Caco-2 (cell line): ENCODE results near the gene DDRGK1. TPM values are rescaled to one million over a fixed set of nuclear protein-coding genes. Genes with fewer than 3 reads are reported as not detected.
A peak's percentile ranks its signal among the peaks of the same experiment; 100 is the strongest.

ENCODE experiments used
- BruUV-seq: library from RNA; stranded (reverse); fragments of 400-500 nt; replicated peaks from 2 replicates; lab custom pipeline; 2021; lab: Mats Ljungman, UMichigan
- CTCF ChIA-PET: fragments of 300-600 bp; sonication (Branson Sonifier 250); formaldehyde crosslinking; loops from one replicate; lab custom pipeline; 2022; ENCODE audit warnings: antibody characterized with exemption; lab: Charles Lee
- POLR2A ChIA-PET: fragments of 300-600 bp; sonication (Branson Sonifier 250); formaldehyde crosslinking; loops from one replicate; lab custom pipeline; 2022; ENCODE audit warnings: antibody characterized with exemption; lab: Charles Lee
- DNase-seq, 2 experiments: peaks; one replicate each; pipeline versions ENCODE4 v3.0.0 to v3.0.0-alpha.2; 2020 to 2022
- H3K27me3 ChIP-seq: replicated peaks from 2 replicates; pipeline ENCODE4 v1.6.0; 2011; ENCODE audit warnings: low read length; ENCODE audit not compliant: control insufficient read depth, insufficient read depth
- H3K36me3 ChIP-seq: 2 replicates; pipeline ENCODE4 v1.5.1; 2011; ENCODE audit warnings: low read length; ENCODE audit not compliant: control insufficient read depth, insufficient read depth
- H3K4me1 ChIP-seq: fragments of 250-450 bp; sonication (Bioruptor Pico); 2 replicates; pipeline ENCODE4 v1.5.1; 2020; ENCODE audit warnings: mild to moderate bottlenecking
- H3K4me3 ChIP-seq: 2 replicates; pipeline ENCODE4 v1.5.1; 2011; ENCODE audit warnings: low read depth, mild to moderate bottlenecking, control low read depth, low read length
- H3K9me3 ChIP-seq: fragments of 250-450 bp; sonication (Bioruptor Pico); 2 replicates; pipeline ENCODE4 v1.5.1; 2020; ENCODE audit warnings: mild to moderate bottlenecking, moderate library complexity
- H3K27ac Mint-ChIP-seq: one replicate; pipeline ENCODE4 v1.8.0; 2022; ENCODE audit warnings: mixed read lengths; ENCODE audit not compliant: unreplicated experiment
- H3K27me3 Mint-ChIP-seq: one replicate; pipeline ENCODE4 v1.8.0; 2022; ENCODE audit warnings: mixed read lengths; ENCODE audit not compliant: insufficient read depth, unreplicated experiment
- H3K36me3 Mint-ChIP-seq: one replicate; pipeline ENCODE4 v1.8.0; 2022; ENCODE audit warnings: mild to moderate bottlenecking, mixed read lengths; ENCODE audit not compliant: insufficient read depth, unreplicated experiment
- H3K4me1 Mint-ChIP-seq: one replicate; pipeline ENCODE4 v1.8.0; 2022; ENCODE audit warnings: low read depth, mixed read lengths; ENCODE audit not compliant: unreplicated experiment
- H3K4me3 Mint-ChIP-seq: one replicate; pipeline ENCODE4 v1.8.0; 2022; ENCODE audit warnings: mild to moderate bottlenecking, moderate library complexity, mixed read lengths; ENCODE audit not compliant: unreplicated experiment
- H3K9me3 Mint-ChIP-seq: one replicate; pipeline ENCODE4 v1.8.0; 2022; ENCODE audit warnings: mixed read lengths; ENCODE audit not compliant: unreplicated experiment
- CTCF ChIP-seq, 2 experiments: fragments of 200-600 bp in 1 of 2; IDR thresholded peaks; 1 replicate in 1 of 2; 2 replicates in 1 of 2; pipeline versions ENCODE4 v1.5.1 to v1.8.0; 2011 to 2022; ENCODE audit warnings: antibody characterized with exemption in 1 of 2, control low read depth in 1 of 2, inconsistent platforms in 1 of 2, low read depth in 1 of 2, low read length in 1 of 2, mild to moderate bottlenecking in 1 of 2, moderate library complexity in 1 of 2; ENCODE audit not compliant: insufficient read depth in 1 of 2, severe bottlenecking in 1 of 2, unreplicated experiment in 1 of 2
- intact Hi-C: fragments of 100-400 bp; cut with micrococcal nuclease; formaldehyde crosslinking; loops from one replicate; pipeline ENCODE4 v1.10.0; 2022; ENCODE audit not compliant: unreplicated experiment
- total RNA-seq: library from RNA; stranded (reverse); gene quantifications from 2 replicates; pipeline ENCODE4 v1.2.3, GENCODE V29; 2022

DDRGK1 gene
- total RNA-seq, 1 experiment from 2014 or later: 84.8 TPM

- Mint-ChIP-seq H3K4me1 (peaks cover 21% of the 10 kb centered on the region), H3K9me3 (no peaks in the 10 kb centered on the region), H3K36me3 (peaks cover 5% of the 10 kb centered on the region), H3K27me3 (no peaks in the 10 kb centered on the region), H3K4me3 (peak within 1 kb of the TSS; percentile 94), H3K27ac (peak within 1 kb of the TSS; percentile 87)
- BruUV-seq: no TSS peak
- no peaks in the 10 kb centered on the region for H3K27me3 ChIP-seq
- no peaks in the 10 kb centered on the region for H3K9me3 ChIP-seq
- intact Hi-C loops: no loop called here
- no peaks in the 10 kb centered on the region for H3K36me3 ChIP-seq
- H3K4me1 ChIP-seq: peaks cover 15% of the 10 kb centered on the region
- CTCF ChIA-PET: interaction anchor here (0.5 to 0.9 kb wide), 3 partner anchors 16 to 38 kb away, joined by 4 read pairs; no protein-coding TSS in a partner anchor
- POLR2A ChIA-PET: interaction anchor here (0.7 kb wide), 1 partner anchor 16 kb away, joined by 3 read pairs; no protein-coding TSS in a partner anchor
- peak; percentile 70 to 74 for DNase-seq
- no peak for TF ChIP-seq CTCF (IDR thresholded peaks at IDR 0.05; ENCODE audit: insufficient read depth in 1 of 2, low read depth in 1 of 2, low read length in 1 of 2, severe bottlenecking in 1 of 2, unreplicated experiment in 1 of 2)
- peak within 1 kb of the TSS; percentile 83 for H3K4me3 ChIP-seq
These were observed 34.8 kb upstream of the DDRGK1 start, which contains the start of gene SLC4A11 for GRCh38 chr20:3239026-3239866. Gene SLC4A11 (minus strand): TSS chr20:3239190. CDS start chr20:3239137, 53 bp downstream.

GRCh38 chr20:3238616-3239025 is 34.1 kb upstream of the DDRGK1 start:
- no peak overlapping the region for H3K27ac Mint-ChIP-seq
- CTCF ChIA-PET: interaction anchor here (0.5 to 0.8 kb wide), 2 partner anchors 17 to 38 kb away, joined by 4 read pairs; no protein-coding TSS in a partner anchor
- H3K27me3 Mint-ChIP-seq: no peaks in the 10 kb centered on the region
- H3K4me3 Mint-ChIP-seq: peak overlapping the region; percentile 94
- Histone ChIP-seq H3K36me3 (no peaks in the 10 kb centered on the region), H3K4me3 (peak overlapping the region; percentile 83), H3K4me1 (peaks cover 15% of the 10 kb centered on the region), H3K9me3 (no peaks in the 10 kb centered on the region), H3K27me3 (no peaks in the 10 kb centered on the region)
- H3K9me3 Mint-ChIP-seq: no peaks in the 10 kb centered on the region
- no peak for TF ChIP-seq CTCF (IDR thresholded peaks at IDR 0.05; ENCODE audit: insufficient read depth in 1 of 2, low read depth in 1 of 2, low read length in 1 of 2, severe bottlenecking in 1 of 2, unreplicated experiment in 1 of 2)
- H3K4me1 Mint-ChIP-seq: peaks cover 18% of the 10 kb centered on the region
- peaks cover 5% of the 10 kb centered on the region for H3K36me3 Mint-ChIP-seq
- intact Hi-C loops: no loop called here
- POLR2A ChIA-PET: no interaction called here
- BruUV-seq: no TSS peak
- DNase-seq: peak in 1 of 2 experiments; percentile 53

- no peaks in the 10 kb centered on the region for H3K36me3 ChIP-seq
- no peaks in the 10 kb centered on the region for H3K27me3 Mint-ChIP-seq
- no TSS peak for BruUV-seq
- no peaks in the 10 kb centered on the region for H3K9me3 ChIP-seq
- H3K27ac Mint-ChIP-seq: no peak overlapping the region
- no peaks in the 10 kb centered on the region for H3K9me3 Mint-ChIP-seq
- ChIA-PET CTCF (interaction anchor here (0.8 kb wide), 1 partner anchor 39 kb away, joined by 4 read pairs; no protein-coding TSS in a partner anchor), POLR2A (no interaction called here)
- H3K4me3 ChIP-seq: peak overlapping the region; percentile 83
- H3K36me3 Mint-ChIP-seq: peaks cover 5% of the 10 kb centered on the region
- H3K27me3 ChIP-seq: no peaks in the 10 kb centered on the region
- peak overlapping the region; percentile 94 for H3K4me3 Mint-ChIP-seq
- no peak for DNase-seq
- peaks cover 18% of the 10 kb centered on the region for H3K4me1 Mint-ChIP-seq
- intact Hi-C loops: no loop called here
- TF ChIP-seq CTCF (IDR thresholded peaks at IDR 0.05; ENCODE audit: insufficient read depth in 1 of 2, low read depth in 1 of 2, low read length in 1 of 2, severe bottlenecking in 1 of 2, unreplicated experiment in 1 of 2): no peak
- peaks cover 15% of the 10 kb centered on the region for H3K4me1 ChIP-seq
These were observed 33.6 kb upstream of the DDRGK1 start for GRCh38 chr20:3237958-3238615.
